ENCODE data around the gene ZNF568. TPM values are rescaled to one million over a fixed set of nuclear protein-coding genes. Genes with fewer than 3 reads are reported as not detected.

Gene ZNF568
- total RNA-seq, 1 donor from 2014 or later: 5.9 TPM

GRCh38 chr19:37009871-37010270 is 93.7 kb downstream of the ZNF568 start:
- H3K4me1 Mint-ChIP-seq (ENCODE audit: low read depth, unreplicated experiment): no peaks in the 10 kb centered on the region
- Histone ChIP-seq H3K9ac (ENCODE audit: low read length) (no peak overlapping the region), H3K79me2 (ENCODE audit: insufficient read depth, low read length) (no peaks in the 10 kb centered on the region), H3K4me2 (ENCODE audit: low read length) (no peak overlapping the region), H3K27ac (ENCODE audit: low read depth, low read length) (no peak overlapping the region), H4K20me1 (ENCODE audit: insufficient read depth, low read length) (no peaks in the 10 kb centered on the region), H2AFZ (ENCODE audit: low read depth, low read length) (no peak overlapping the region), H3K4me3 (ENCODE audit: insufficient read depth, low read depth, low read length) (no peak overlapping the region), H3K36me3 (ENCODE audit: insufficient read depth, low read length) (no peaks in the 10 kb centered on the region), H3K4me1 (ENCODE audit: insufficient read depth, low read length) (no peaks in the 10 kb centered on the region), H3K27me3 (ENCODE audit: insufficient read depth, low read length) (no peaks in the 10 kb centered on the region), H3K9me3 (ENCODE audit: insufficient read depth, low read depth, low read length) (peaks cover 34% of the 10 kb centered on the region)
- no peak for TF ChIP-seq EZH2 (IDR thresholded peaks at IDR 0.05; ENCODE audit: insufficient read depth, low read length)
- TF ChIP-seq CTCF (IDR thresholded peaks at IDR 0.05; ENCODE audit: insufficient read depth, low read depth, low read length): no peak
- FAIRE-seq: no peak
- DNase-seq (ENCODE audit: low read depth): no peak
- no peak overlapping the region for H3K27ac Mint-ChIP-seq (ENCODE audit: unreplicated experiment)
- H3K36me3 Mint-ChIP-seq (ENCODE audit: low read depth, unreplicated experiment): peaks cover 2% of the 10 kb centered on the region
- no peak overlapping the region for H3K4me3 Mint-ChIP-seq (ENCODE audit: unreplicated experiment)
- no peaks in the 10 kb centered on the region for H3K27me3 Mint-ChIP-seq (ENCODE audit: low read depth, unreplicated experiment)
- H3K9me3 Mint-ChIP-seq (ENCODE audit: unreplicated experiment): peaks cover 33% of the 10 kb centered on the region

DNA sequence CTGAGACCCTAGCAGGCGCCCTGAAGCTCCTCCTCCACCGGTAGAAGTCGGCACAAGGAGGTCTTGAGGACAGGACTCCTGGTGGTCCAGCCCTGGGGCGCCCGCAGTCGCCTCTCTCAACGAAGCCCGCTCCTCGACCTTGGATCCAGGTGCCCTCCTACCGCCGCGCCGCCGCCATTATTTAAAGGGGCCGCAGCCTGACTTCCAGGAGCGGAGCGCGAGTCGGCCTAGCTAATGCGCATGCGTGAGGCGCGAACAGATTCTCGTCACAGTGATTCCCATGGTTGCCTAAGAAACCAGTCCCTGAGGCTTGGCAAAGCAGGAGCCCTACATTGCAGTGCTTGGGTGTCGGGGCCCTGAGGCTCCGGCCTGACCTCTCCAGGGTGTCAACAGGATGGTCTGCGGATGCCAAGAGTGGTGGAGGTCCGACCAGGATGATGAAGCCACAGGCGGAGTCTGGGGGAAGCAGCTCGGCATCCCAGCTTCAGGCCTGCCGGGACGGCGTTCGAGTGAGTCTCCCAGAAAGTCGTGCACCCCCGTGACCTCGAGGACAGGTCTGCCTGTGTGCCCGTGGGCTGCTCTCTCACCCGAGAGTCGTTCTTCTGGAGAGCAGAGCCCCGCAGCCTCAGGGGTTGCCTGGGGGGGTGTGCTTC is 96.1 kb downstream of the ZNF568 start:
- Histone ChIP-seq H3K27me3 (ENCODE audit: insufficient read depth, low read length) (no peaks in the 10 kb centered on the region), H3K4me3 (ENCODE audit: insufficient read depth, low read depth, low read length) (no peak overlapping the region), H2AFZ (ENCODE audit: low read depth, low read length) (no peak overlapping the region), H3K9ac (ENCODE audit: low read length) (no peak overlapping the region), H3K79me2 (ENCODE audit: insufficient read depth, low read length) (no peaks in the 10 kb centered on the region), H3K9me3 (ENCODE audit: insufficient read depth, low read depth, low read length) (peaks cover 49% of the 10 kb centered on the region), H3K4me1 (ENCODE audit: insufficient read depth, low read length) (no peaks in the 10 kb centered on the region), H3K4me2 (ENCODE audit: low read length) (no peak overlapping the region), H3K27ac (ENCODE audit: low read depth, low read length) (no peak overlapping the region), H3K36me3 (ENCODE audit: insufficient read depth, low read length) (no peaks in the 10 kb centered on the region), H4K20me1 (ENCODE audit: insufficient read depth, low read length) (no peaks in the 10 kb centered on the region)
- no peak for FAIRE-seq
- Mint-ChIP-seq H3K9me3 (ENCODE audit: unreplicated experiment) (peaks cover 42% of the 10 kb centered on the region), H3K4me1 (ENCODE audit: low read depth, unreplicated experiment) (no peaks in the 10 kb centered on the region), H3K27me3 (ENCODE audit: low read depth, unreplicated experiment) (no peaks in the 10 kb centered on the region), H3K36me3 (ENCODE audit: low read depth, unreplicated experiment) (peaks cover 2% of the 10 kb centered on the region), H3K27ac (ENCODE audit: unreplicated experiment) (no peak overlapping the region), H3K4me3 (ENCODE audit: unreplicated experiment) (no peak overlapping the region)
- TF ChIP-seq EZH2 (IDR thresholded peaks at IDR 0.05; ENCODE audit: insufficient read depth, low read length): no peak
- no peak for TF ChIP-seq CTCF (IDR thresholded peaks at IDR 0.05; ENCODE audit: insufficient read depth, low read depth, low read length)
- no peak for DNase-seq (ENCODE audit: low read depth)

DNA sequence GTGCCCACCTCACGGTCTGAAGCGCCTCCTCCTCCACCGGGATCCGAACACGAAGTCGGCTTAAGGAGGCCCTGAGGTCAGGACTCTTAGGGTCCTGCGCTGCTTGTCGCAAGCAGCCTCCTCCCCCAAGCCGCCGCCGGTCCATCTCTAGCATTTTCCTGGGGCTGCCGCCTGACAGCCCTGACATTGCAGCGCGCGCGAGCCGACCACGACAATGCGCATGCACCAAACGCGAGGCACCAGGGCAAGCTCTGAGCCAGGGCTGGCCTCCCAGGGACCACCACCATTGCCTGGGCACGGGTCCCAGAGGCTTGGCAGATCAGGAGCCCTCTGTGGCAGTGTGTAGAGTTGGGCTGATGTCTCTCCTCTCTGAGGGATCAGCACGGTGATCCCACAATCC is 98.3 kb downstream of the ZNF568 start:
- TF ChIP-seq EZH2 (IDR thresholded peaks at IDR 0.05; ENCODE audit: insufficient read depth, low read length): no peak
- no peak for TF ChIP-seq CTCF (IDR thresholded peaks at IDR 0.05; ENCODE audit: insufficient read depth, low read depth, low read length)
- Mint-ChIP-seq H3K27ac (ENCODE audit: unreplicated experiment) (no peak overlapping the region), H3K27me3 (ENCODE audit: low read depth, unreplicated experiment) (no peaks in the 10 kb centered on the region), H3K4me1 (ENCODE audit: low read depth, unreplicated experiment) (no peaks in the 10 kb centered on the region), H3K36me3 (ENCODE audit: low read depth, unreplicated experiment) (peaks cover 2% of the 10 kb centered on the region), H3K9me3 (ENCODE audit: unreplicated experiment) (peaks cover 33% of the 10 kb centered on the region), H3K4me3 (ENCODE audit: unreplicated experiment) (no peak overlapping the region)
- Histone ChIP-seq H3K27me3 (ENCODE audit: insufficient read depth, low read length) (no peaks in the 10 kb centered on the region), H3K79me2 (ENCODE audit: insufficient read depth, low read length) (no peaks in the 10 kb centered on the region), H3K36me3 (ENCODE audit: insufficient read depth, low read length) (no peaks in the 10 kb centered on the region), H3K27ac (ENCODE audit: low read depth, low read length) (no peak overlapping the region), H3K4me3 (ENCODE audit: insufficient read depth, low read depth, low read length) (no peak overlapping the region), H3K4me2 (ENCODE audit: low read length) (no peak overlapping the region), H3K4me1 (ENCODE audit: insufficient read depth, low read length) (no peaks in the 10 kb centered on the region), H3K9ac (ENCODE audit: low read length) (no peak overlapping the region), H4K20me1 (ENCODE audit: insufficient read depth, low read length) (no peaks in the 10 kb centered on the region), H3K9me3 (ENCODE audit: insufficient read depth, low read depth, low read length) (peaks cover 39% of the 10 kb centered on the region), H2AFZ (ENCODE audit: low read depth, low read length) (no peak overlapping the region)
- FAIRE-seq (no peak), DNase-seq (ENCODE audit: low read depth) (no peak)

All from astrocyte (in vitro differentiated cells and primary cell).